DOHH2 (cell line): ENCODE data around the gene IRX4.

Source experiments
- H3F3A ChIP-seq: fragments of 200-600 bp; sonication (generic), shearing (Covaris generic); 2 replicates; pipeline ENCODE4 v1.6.0; 2016; ENCODE audit warnings: antibody characterized with exemption, mild to moderate bottlenecking; ENCODE audit not compliant: control insufficient read depth, insufficient read depth
- H3K27ac ChIP-seq: fragments of 200-600 bp; sonication (generic); 2 replicates; pipeline ENCODE4 v1.5.1; 2014; ENCODE audit warnings: low read depth, mild to moderate bottlenecking, low read length, moderate library complexity
- H3K27me3 ChIP-seq: fragments of 200-600 bp; sonication (generic); 2 replicates; pipeline ENCODE4 v1.6.1; 2014; ENCODE audit warnings: mild to moderate bottlenecking, low read length, mixed read lengths; ENCODE audit not compliant: control insufficient read depth
- H3K36me3 ChIP-seq: fragments of 200-600 bp; sonication (generic); 2 replicates; pipeline ENCODE4 v1.6.1; 2014; ENCODE audit warnings: mild to moderate bottlenecking, low read length, moderate library complexity, mixed read lengths; ENCODE audit not compliant: control insufficient read depth
- H3K4me1 ChIP-seq: fragments of 200-600 bp; sonication (generic); 2 replicates; pipeline ENCODE4 v1.6.1; 2014; ENCODE audit warnings: mild to moderate bottlenecking, low read length, mixed read lengths; ENCODE audit not compliant: control insufficient read depth
- H3K4me2 ChIP-seq: fragments of 200-600 bp; sonication (generic); 2 replicates; pipeline ENCODE4 v1.6.0; 2014; ENCODE audit warnings: mild to moderate bottlenecking, low read length, moderate library complexity
- H3K4me3 ChIP-seq: fragments of 200-600 bp; sonication (generic); 2 replicates; pipeline ENCODE4 v1.5.1; 2014; ENCODE audit warnings: mild to moderate bottlenecking, low read length, mixed read lengths
- H3K79me2 ChIP-seq: fragments of 200-600 bp; sonication (generic); 2 replicates; pipeline ENCODE4 v1.6.1; 2014; ENCODE audit warnings: mild to moderate bottlenecking, low read length, mixed read lengths; ENCODE audit not compliant: control insufficient read depth
- H3K9me2 ChIP-seq: fragments of 200-600 bp; sonication (generic); replicated peaks from 2 replicates; pipeline ENCODE4 v1.6.1; 2014; ENCODE audit warnings: mild to moderate bottlenecking, low read length, mixed read lengths; ENCODE audit not compliant: control insufficient read depth
- H3K9me3 ChIP-seq: fragments of 200-600 bp; sonication (generic); 2 replicates; pipeline ENCODE4 v1.6.1; 2014; ENCODE audit warnings: antibody characterized with exemption, low read length, mixed read lengths; ENCODE audit not compliant: control insufficient read depth, insufficient read depth
- H4K20me1 ChIP-seq: fragments of 200-600 bp; sonication (generic); 2 replicates; pipeline ENCODE4 v1.6.0; 2014; ENCODE audit warnings: low read depth, mild to moderate bottlenecking, antibody characterized with exemption, low read length, moderate library complexity; ENCODE audit not compliant: control insufficient read depth, insufficient read depth
- CTCF ChIP-seq: fragments of 200-600 bp; sonication (generic); IDR thresholded peaks from one replicate; pipeline ENCODE4 v1.5.1; 2014; ENCODE audit warnings: antibody characterized with exemption, mild to moderate bottlenecking, low read depth, low read length; ENCODE audit not compliant: poor library complexity, severe bottlenecking
- EZH2phosphoT487 ChIP-seq: fragments of 200-600 bp; sonication (generic); IDR thresholded peaks from 2 replicates; pipeline ENCODE4 v1.6.1; 2017; ENCODE audit warnings: borderline replicate concordance, mild to moderate bottlenecking, antibody characterized with exemption, low read length, moderate library complexity, mixed read lengths

The IRX4 gene

GRCh38 chr5:1890296-1890695 is 7.6 kb upstream of the IRX4 start:
- Histone ChIP-seq H3F3A (no peaks in the 10 kb centered on the region), H3K36me3 (no peaks in the 10 kb centered on the region), H3K4me1 (peaks cover 7% of the 10 kb centered on the region; the same call in 1 of the 2 replicates), H3K4me3 (no peak overlapping the region), H3K27me3 (peaks cover 7% of the 10 kb centered on the region), H3K27ac (no peak overlapping the region), H3K79me2 (no peaks in the 10 kb centered on the region), H3K9me2 (no peaks in the 10 kb centered on the region), H3K9me3 (no peaks in the 10 kb centered on the region), H4K20me1 (no peaks in the 10 kb centered on the region), H3K4me2 (no peak overlapping the region)
- TF ChIP-seq CTCF, result no peak
- no peak for TF ChIP-seq EZH2phosphoT487

- Histone ChIP-seq H3K27me3 (peaks cover 7% of the 10 kb centered on the region), H3K4me2 (no peak overlapping the region), H4K20me1 (no peaks in the 10 kb centered on the region), H3K9me2 (no peaks in the 10 kb centered on the region), H3K79me2 (no peaks in the 10 kb centered on the region), H3K27ac (no peak overlapping the region), H3K4me1 (peaks cover 7% of the 10 kb centered on the region; the same call in 1 of the 2 replicates), H3K36me3 (no peaks in the 10 kb centered on the region), H3K4me3 (no peak overlapping the region), H3F3A (no peaks in the 10 kb centered on the region), H3K9me3 (no peaks in the 10 kb centered on the region)
- TF ChIP-seq EZH2phosphoT487, result no peak
- TF ChIP-seq CTCF, result no peak
Measured at GRCh38 chr5:1889321-1890065, 6.8 kb upstream of the IRX4 start.

- no peak overlapping the region for H3K4me3 ChIP-seq
- H3K27me3 ChIP-seq, result peaks cover 7% of the 10 kb centered on the region
- no peaks in the 10 kb centered on the region for H3K9me2 ChIP-seq
- no peaks in the 10 kb centered on the region for H3K79me2 ChIP-seq
- H3K36me3 ChIP-seq, result no peaks in the 10 kb centered on the region
- H3F3A ChIP-seq, result no peaks in the 10 kb centered on the region
- no peaks in the 10 kb centered on the region for H4K20me1 ChIP-seq
- no peak overlapping the region for H3K4me2 ChIP-seq
- no peaks in the 10 kb centered on the region for H3K9me3 ChIP-seq
- peaks cover 7% of the 10 kb centered on the region; the same call in 1 of the 2 replicates for H3K4me1 ChIP-seq
- H3K27ac ChIP-seq, result no peak overlapping the region
- no peak for TF ChIP-seq CTCF
- no peak for TF ChIP-seq EZH2phosphoT487
Measured at GRCh38 chr5:1888541-1889251, 6.0 kb upstream of the IRX4 start.
